ENCODE measurements around the gene SLC13A3.

The SLC13A3 gene

DNA sequence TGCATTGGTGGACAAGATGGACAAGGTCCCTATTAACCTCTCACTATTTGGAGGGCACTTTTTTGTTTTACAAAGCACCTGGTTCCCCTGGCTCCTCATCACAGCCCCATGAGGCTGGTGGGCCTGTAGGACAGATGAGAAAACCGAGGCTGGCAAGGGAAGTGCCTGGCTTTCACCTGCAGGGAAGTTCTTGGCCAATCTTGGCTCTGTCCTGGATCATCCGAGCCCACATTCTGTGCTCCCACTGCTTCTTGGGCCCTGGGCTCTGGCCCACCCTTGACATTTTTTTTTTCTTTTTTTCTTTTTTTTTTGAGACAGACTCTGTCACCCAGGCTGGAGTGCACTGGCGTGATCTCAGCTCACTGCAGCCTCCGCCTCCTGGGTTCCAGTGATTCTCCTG, 14.7 kb downstream of the SLC13A3 start:
- no peak for DNase-seq (ENCODE audit: low read depth)

- no peak for DNase-seq (ENCODE audit: low read depth)
These were observed 15.6 kb downstream of the SLC13A3 start for GRCh38 chr20:46635514-46636136.

DNA sequence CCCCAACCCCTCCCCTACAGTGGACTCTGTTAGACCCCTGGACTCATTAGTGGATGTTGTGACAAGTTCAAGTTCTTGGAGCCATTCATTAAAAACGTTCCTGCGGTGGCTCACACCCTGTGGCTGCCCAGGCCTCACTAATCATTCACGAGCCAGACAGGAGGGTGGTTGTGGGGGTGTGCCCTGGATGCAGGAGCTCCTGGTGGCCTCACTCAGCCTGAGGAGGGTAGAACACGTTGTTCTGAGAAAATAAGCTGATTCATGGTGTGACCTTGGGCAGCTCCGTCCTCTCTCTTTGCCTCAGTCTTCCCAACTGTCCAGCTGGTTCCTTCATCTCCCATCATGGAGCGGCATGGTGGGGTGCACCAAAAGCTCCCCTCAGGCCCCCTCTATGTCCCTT, 16.7 kb downstream of the SLC13A3 start:
- no peak for DNase-seq (ENCODE audit: low read depth)

DNA sequence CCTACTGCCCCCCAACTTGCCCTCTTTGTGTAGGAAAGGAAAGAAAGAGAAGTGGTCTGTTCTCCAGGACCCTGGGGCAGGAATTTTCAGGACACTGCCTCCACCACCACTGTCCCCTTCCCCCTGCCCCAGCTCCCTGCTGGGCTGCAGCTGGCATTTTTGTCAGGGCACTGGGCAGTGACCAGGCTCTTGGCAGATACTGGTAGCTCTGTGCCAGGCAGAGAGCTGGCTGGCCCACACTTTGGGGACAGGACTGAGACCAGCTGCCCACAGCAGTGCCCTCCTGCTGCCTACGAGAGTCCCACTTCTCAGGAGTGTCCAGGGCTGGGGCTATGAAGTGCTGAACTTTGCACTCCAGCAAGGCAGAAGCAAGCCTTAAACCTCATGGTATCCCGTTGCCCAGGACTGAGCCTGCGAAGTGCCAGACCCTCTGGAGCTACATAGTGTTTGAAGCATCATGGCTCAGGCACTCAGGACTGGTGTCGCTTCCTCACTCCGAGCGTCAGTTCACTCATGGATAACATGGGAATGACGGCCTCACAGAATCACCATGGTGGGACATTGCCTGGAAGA, 19.3 kb downstream of the SLC13A3 start:
- no peak for DNase-seq (ENCODE audit: low read depth)

DNA sequence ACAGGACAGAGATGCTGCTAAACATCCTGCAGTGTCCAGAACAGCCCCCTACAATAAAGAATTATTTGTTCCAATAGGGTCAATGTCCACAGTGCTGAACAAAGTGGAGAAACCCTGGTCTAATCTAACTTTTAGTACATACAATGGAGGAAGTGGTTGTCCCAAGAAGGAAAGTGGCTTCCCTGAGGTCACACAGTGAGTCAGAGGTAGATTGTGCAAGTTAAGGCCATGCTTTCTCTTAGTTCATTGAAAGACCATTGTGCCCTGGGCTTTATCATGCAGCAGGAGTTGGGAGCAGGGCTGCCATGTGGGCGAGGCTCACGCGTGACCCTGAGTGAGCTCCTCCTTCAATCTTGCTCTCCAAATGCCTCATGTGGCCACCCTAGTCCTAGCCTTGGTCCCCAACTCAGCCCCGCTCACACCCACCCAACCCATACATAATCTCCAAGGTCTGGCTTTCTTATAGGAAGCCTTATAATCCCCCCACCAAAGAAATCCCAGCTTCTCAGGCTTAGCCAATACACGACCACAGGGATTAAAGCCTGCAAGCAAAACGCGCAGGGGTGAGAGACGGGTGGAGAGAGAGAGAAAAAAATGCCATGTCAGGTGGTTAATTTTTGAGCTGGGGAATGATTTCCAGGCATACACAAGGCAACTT, 19.9 kb downstream of the SLC13A3 start:
- no peak for DNase-seq (ENCODE audit: low read depth)

GRCh38 chr20:46630306-46630705, 21.0 kb downstream of the SLC13A3 start:
- DNase-seq (ENCODE audit: low read depth), result no peak

GRCh38 chr20:46629341-46629740, 21.9 kb downstream of the SLC13A3 start:
- DNase-seq (ENCODE audit: low read depth), result no peak

DNA sequence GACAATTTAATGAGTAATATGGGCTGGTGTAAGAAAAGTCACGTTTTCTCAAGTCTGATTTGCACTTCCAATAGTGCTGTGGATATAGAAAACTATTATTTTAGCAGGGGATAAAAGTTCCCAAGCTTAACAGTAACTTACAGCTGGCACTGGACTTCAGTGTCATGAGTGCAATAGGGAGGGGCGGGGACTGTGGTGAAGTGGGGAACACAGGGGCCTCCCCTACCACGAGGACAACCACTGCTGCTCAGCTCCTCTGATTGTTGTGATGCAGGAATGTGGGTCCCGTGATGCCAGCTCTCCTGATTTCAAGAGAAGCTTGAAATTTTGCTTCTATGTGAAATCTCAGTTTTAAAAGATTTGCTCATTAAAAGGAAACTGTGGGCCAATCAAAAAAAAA, 24.0 kb downstream of the SLC13A3 start:
- DNase-seq (ENCODE audit: low read depth), result no peak

DNA sequence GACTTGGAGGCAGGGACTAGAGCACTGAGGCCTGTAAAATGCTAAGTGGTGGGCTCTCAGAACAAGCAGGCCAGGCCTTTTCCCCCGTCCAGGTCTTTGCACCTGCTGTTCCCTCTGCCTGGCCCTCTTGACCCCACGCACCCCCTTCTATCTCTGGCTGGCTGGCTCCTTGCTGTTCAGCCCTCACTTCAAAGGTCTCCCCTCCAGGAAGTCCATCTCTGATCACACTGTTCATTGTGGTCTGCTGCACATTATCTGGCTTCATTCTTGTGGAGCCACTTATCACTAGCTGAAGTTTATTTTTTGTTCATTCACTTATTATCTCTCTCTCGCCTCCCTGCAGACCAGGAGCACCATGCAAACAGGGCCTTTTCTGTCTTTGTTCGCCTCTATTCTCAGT, 24.5 kb downstream of the SLC13A3 start:
- no peak for DNase-seq (ENCODE audit: low read depth)

DNA sequence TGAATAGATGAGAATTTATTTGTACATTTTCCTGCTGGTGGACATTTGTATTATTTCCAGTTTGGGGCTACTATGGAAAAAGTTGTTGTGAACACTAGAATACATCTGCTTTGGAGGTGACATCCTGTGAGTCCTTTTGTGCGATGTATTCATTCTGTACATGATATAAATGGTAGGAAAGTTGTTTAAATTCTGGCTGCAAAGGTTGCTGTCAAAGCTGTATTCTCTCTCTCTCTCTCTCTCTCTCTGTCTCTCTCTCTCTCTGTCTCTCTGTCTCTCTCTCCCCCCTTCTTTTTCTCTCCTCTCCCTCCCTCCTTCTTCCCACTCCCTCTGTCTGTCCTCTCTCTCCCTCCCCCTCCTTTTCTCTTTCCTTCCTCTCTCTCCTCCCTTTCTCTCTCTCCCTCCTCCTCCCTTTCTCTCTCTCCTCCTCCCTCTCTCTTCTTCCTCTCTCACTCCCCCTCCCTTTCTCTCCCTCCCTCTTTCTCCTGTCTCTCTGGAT, 25.3 kb downstream of the SLC13A3 start:
- DNase-seq (ENCODE audit: low read depth), result no peak

DNA sequence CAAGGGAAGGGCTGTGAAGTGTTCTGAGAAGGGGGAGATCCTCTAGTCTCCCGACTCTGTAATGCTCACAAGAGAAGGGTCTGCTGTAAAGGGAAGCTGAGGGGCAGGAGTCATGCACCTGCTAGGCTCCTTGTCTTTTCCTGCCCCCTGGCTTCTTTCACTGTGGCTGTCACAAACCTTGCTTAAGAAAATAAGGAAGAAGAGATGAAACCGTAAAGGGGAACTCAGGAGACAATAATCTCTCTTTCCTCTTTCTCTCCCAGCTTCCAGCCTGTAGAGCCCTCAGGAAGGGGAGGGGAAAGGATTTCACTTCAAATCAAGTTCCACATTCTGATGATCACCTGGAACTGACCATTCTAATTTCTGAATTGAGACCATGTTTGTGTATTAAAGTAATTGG, 26.3 kb downstream of the SLC13A3 start:
- no peak for DNase-seq (ENCODE audit: low read depth)

GRCh38 chr20:46622165-46622564, 29.1 kb downstream of the SLC13A3 start:
- DNase-seq (ENCODE audit: low read depth), result no peak

DNA sequence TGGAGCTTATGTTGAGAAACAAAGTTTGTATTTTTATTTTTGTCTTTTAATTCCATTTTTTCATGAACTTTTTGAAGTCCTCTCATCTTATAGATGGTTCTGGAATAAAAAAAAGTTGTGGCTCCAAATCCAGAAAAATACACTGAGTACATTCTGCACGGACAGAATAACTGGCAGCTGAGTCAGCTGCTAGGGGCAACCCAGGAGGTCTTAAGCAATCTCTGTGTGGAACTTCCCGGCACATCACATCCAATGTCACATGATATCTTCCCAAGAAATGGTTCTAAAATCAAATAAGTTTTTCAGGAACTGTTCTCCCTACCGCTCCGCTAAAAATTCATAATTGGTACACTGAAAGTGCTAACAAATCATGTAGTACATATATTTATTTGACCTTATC, 29.8 kb downstream of the SLC13A3 start:
- DNase-seq (ENCODE audit: low read depth), result no peak

DNA sequence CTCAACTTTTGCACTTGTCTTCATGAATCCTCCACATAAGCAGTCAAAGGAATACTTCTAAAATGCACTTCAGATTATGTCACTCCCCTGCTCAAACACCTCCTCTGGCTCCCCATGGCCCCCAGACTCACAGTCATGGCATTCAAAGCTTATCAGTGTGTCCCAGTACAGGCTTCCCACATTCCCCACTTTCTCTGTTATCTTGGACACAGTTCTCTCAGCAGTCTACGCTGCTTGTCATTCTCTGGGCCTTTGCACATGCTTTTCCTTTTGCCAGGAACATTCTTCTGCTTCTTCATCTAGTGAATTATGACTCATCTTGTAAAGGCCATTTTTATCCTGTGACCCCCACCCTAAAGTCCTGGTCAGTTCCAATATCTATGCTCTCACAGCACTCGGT, 31.8 kb downstream of the SLC13A3 start:
- DNase-seq (ENCODE audit: low read depth), result no peak

GRCh38 chr20:46618316-46619100, 32.8 kb downstream of the SLC13A3 start:
- no peak for DNase-seq (ENCODE audit: low read depth)

DNA sequence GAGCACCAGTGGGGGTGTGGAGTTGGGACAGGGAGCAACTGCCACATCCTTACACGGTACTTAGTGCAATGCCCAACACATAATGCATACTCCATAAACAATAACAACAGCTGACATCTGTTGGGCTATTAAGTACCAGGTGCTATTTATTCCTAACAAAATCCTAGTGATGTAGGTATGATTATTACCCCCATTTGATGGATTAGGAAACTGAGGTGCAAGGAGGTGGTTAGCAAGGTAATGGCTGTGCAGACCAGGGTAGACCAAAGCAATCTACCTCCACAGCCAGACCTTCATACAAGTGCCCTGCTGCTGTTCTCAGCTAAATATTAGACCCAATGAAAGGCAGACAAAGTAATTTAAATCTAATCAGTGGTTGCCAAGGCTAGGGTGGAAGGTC, 36.8 kb downstream of the SLC13A3 start:
- no peak for DNase-seq (ENCODE audit: low read depth)

DNA sequence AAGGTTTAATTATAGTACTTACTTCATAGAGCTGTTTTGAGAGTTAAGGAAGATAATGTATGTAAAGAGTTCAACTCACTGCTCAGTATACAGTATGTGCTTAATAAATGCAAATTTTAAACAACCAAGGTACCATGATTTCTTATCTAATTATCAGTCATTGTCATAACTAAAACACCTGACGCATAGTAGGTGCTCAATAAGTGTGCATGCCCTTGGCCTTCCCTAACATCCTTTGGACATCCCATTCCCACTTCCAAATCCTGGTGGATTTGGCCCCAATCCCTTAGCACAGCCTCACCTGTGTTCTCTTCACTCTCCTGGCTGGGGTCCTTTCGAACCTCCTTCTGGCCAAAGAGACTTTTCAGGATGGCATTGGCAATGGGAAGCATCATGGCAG, 41.1 kb downstream of the SLC13A3 start:
- no peak for DNase-seq (ENCODE audit: low read depth)

GRCh38 chr20:46609043-46609442, 42.2 kb downstream of the SLC13A3 start:
- no peak for DNase-seq (ENCODE audit: low read depth)

DNA sequence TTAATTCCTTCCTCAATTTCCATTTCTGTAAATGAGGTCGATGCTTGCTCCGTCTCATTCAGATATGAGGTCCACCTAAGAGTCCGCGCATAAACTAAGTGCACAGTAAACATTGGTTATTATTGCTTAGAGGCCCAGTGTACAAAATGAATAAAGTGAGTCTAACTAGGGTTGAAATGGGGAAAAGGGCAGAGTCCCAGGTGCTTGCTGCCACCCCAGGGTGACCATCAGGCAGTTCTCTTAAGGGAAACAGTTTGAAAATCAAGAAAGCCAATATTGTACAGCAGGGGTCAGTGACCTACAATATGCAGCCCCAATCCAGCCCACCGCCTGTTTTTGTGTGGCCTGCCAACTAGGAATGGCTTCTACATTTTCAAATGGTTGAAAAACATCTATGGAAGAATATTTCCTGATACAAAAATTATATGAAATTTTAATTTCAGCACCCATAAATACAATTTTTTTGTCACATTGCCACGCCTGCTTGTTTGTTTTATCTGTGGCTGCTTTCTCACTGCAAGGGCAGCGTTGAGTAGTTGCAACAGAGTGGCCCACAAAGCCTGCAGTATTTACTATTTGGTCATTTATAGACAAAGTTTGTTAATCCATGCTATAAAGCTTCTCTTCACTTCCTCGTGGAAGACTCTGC, 43.3 kb downstream of the SLC13A3 start:
- DNase-seq (ENCODE audit: low read depth), result no peak

DNA sequence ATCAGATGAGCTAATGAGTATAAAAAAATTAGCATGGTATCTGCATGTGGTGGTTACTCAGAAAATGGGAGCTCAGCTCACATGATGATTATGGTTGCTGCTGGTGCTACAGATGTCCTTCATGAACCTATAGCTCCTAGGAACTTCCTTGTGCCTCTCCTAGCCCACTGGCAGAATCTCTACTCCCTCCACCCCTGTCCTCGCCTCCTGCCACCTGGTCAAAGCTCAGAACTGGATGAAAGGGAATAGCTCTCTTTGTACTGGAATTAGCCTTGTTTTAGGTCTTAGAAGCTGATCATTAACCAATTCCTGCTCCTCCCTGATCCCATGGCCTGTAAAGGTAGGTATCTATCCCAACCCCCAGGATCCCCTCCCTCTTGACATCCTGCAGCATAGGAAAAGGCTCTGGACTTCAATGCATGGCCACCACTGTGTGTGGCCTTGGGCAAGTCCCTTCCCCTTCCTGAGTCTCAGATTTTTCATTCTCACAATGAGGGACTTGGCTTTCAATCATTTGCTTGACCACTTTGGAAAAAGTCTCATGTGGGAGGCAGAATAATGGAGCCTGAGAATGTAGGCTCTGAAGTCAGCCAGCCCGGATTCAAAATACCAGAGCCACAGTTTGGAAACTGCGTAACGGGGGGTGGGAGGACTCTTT, 43.9 kb downstream of the SLC13A3 start:
- DNase-seq (ENCODE audit: low read depth), result no peak

DNA sequence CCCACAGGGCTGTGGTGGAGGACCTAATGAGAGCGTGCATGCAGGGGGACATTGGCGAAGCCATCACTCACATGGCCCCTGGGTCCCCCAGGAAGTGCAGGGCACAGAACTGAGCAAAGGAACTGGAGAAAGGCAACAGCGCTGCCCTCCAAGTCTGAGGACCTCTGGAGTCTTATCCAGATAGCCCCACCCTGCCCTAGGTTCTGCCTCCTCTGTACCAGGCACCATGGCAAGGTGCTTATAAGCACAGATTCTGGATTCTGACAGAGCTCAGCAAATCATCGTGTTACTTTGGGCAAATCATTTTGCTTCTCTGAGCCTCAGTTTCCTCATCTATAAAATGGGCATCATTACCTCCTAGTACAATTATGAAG, 44.5 kb downstream of the SLC13A3 start:
- DNase-seq (ENCODE audit: low read depth), result no peak
